Sigmoid colon (tissue), 7 donors: ENCODE measurements around the gene PNMA8B. TPM values are rescaled to one million over a fixed set of nuclear protein-coding genes. Genes with fewer than 3 reads are reported as not detected.

Experiments
- DNase-seq: peaks from one replicate; pipeline ENCODE4 v3.0.0-alpha.2; 2019
- H3K27ac ChIP-seq, 4 donors: fragments of 200-600 bp; sonication (generic); one replicate each; pipeline ENCODE4 v1.5.1; 2016 to 2019; ENCODE audit warnings: mild to moderate bottlenecking in 1 of 4
- H3K27me3 ChIP-seq, 3 donors: fragments of 200-600 bp; sonication (generic); one replicate each; pipeline ENCODE4 v1.5.1; 2019; ENCODE audit warnings: mild to moderate bottlenecking in 1 of 3
- H3K36me3 ChIP-seq, 4 donors: fragments of 200-600 bp; sonication (generic); one replicate each; pipeline ENCODE4 v1.5.1; 2016 to 2019
- H3K4me1 ChIP-seq, 4 donors: fragments of 200-600 bp; sonication (generic); one replicate each; pipeline ENCODE4 v1.5.1; 2017 to 2019
- H3K4me3 ChIP-seq, 4 donors: fragments of 200-600 bp; sonication (generic); one replicate each; pipeline ENCODE4 v1.5.1; 2017 to 2019; ENCODE audit warnings: mild to moderate bottlenecking in 2 of 4, moderate library complexity in 1 of 4
- H3K9me3 ChIP-seq, 4 donors: fragments of 200-600 bp in 3 of 4; sonication (generic) in 3 of 4; one replicate each; pipeline versions ENCODE4 v1.5.1 to v1.6.1; 2013 to 2019
- CTCF ChIP-seq, 4 experiments: fragments of 450-650 bp in 3 of 4; fragments of 200-600 bp in 1 of 4; IDR thresholded peaks; one replicate each; pipeline ENCODE4 v1.5.1; 2016 to 2019; ENCODE audit warnings: antibody characterized with exemption in 4 of 4, mild to moderate bottlenecking in 3 of 4, moderate library complexity in 2 of 4
- EP300 ChIP-seq, 4 donors: sonication (generic); formaldehyde crosslinking; IDR thresholded peaks; one replicate each; pipeline ENCODE4 v1.6.1; 2017; ENCODE audit warnings: antibody characterized with exemption in 4 of 4
- POLR2A ChIP-seq, 2 donors: fragments of 450-650 bp; IDR thresholded peaks; one replicate each; pipeline ENCODE4 v1.6.1; 2016; ENCODE audit warnings: antibody characterized with exemption in 2 of 2, mild to moderate bottlenecking in 2 of 2, moderate library complexity in 2 of 2
- POLR2AphosphoS5 ChIP-seq, 4 donors: sonication (generic); formaldehyde crosslinking; IDR thresholded peaks; one replicate each; pipeline ENCODE4 v1.6.1; 2017; ENCODE audit warnings: antibody characterized with exemption in 4 of 4
- WGBS, 2 donors: extraction: QIAGEN DNeasy Blood & Tissue Kit; methylation state at CpG; one replicate each; pipeline ENCODE4 v1.1.7; 2013; 5-methylcytosine and 5-hydroxymethylcytosine counted together
- intact Hi-C: fragments of 100-400 bp; cut with DNase I; formaldehyde crosslinking; loops from one replicate; pipeline ENCODE4 v1.15.1; 2023
- polyA plus RNA-seq, 3 donors: library from polyadenylated mRNA; stranded (reverse); fragments of 200-250 nt; gene quantifications; one replicate each; pipeline ENCODE4 v1.2.3, GENCODE V29; 2013
- total RNA-seq, 4 donors: library from RNA; depleted of rRNA; stranded (reverse); fragments of >200 nt; gene quantifications; one replicate each; pipeline ENCODE4 v1.1.0, GENCODE V29; 2016
- donor health status: healthy with polysubstance abuse.
- donor health status: Bipolar disorder and iron deficiency.
- donor health status: healthy.

The PNMA8B gene
- total and polyA plus RNA-seq, 7 donors = 0.60 to 1.9 (median 1.4) TPM; not detected in 1

- no peak overlapping the region for H3K4me3 ChIP-seq
- WGBS, 2 donors = 42% methylated on average over 3 of the region's 3 CpGs
- no peak overlapping the region for H3K27ac ChIP-seq
- H3K27me3 ChIP-seq = no peaks in the 10 kb centered on the region
- no peaks in the 10 kb centered on the region for H3K9me3 ChIP-seq
- no peaks in the 10 kb centered on the region for H3K36me3 ChIP-seq
- TF ChIP-seq POLR2A (IDR thresholded peaks at IDR 0.05) (no peak), CTCF (IDR thresholded peaks at IDR 0.05) (no peak), POLR2AphosphoS5 (IDR thresholded peaks at IDR 0.05) (no peak), EP300 (IDR thresholded peaks at IDR 0.05) (no peak)
- intact Hi-C loops = no loop called here
- DNase-seq = no peak
- peaks cover 0 to 14% (median 11%) of the 10 kb centered on the region in 4 donors for H3K4me1 ChIP-seq
Measured at GRCh38 chr19:46447006-46447405, 48.7 kb downstream of the PNMA8B start.

GRCh38 chr19:46446021-46446420 lies 49.6 kb downstream of the PNMA8B start:
- WGBS, 2 donors = 87 to 90% methylated on average over 15 of the region's 15 CpGs
- H3K27me3 ChIP-seq = no peaks in the 10 kb centered on the region
- peaks cover 0 to 15% (median 11%) of the 10 kb centered on the region in 4 donors for H3K4me1 ChIP-seq
- H3K4me3 ChIP-seq = no peak overlapping the region
- TF ChIP-seq EP300 (IDR thresholded peaks at IDR 0.05) = no peak
- TF ChIP-seq POLR2AphosphoS5 (IDR thresholded peaks at IDR 0.05) = no peak
- no peak for TF ChIP-seq POLR2A (IDR thresholded peaks at IDR 0.05)
- no peak for TF ChIP-seq CTCF (IDR thresholded peaks at IDR 0.05)
- H3K9me3 ChIP-seq = no peaks in the 10 kb centered on the region
- DNase-seq = no peak
- H3K27ac ChIP-seq = no peak overlapping the region
- H3K36me3 ChIP-seq = no peaks in the 10 kb centered on the region
- intact Hi-C loops = no loop called here

- intact Hi-C loops = no loop called here
- WGBS, 2 donors = 63 to 67% methylated on average over 8 of the region's 8 CpGs
- peak overlapping the region in 1 of 4 donors; percentile 54 for H3K27ac ChIP-seq
- no peaks in the 10 kb centered on the region for H3K36me3 ChIP-seq
- no peaks in the 10 kb centered on the region for H3K9me3 ChIP-seq
- H3K27me3 ChIP-seq = no peaks in the 10 kb centered on the region
- no peak for TF ChIP-seq POLR2AphosphoS5 (IDR thresholded peaks at IDR 0.05)
- TF ChIP-seq CTCF (IDR thresholded peaks at IDR 0.05) = no peak
- TF ChIP-seq POLR2A (IDR thresholded peaks at IDR 0.05) = no peak
- no peak for TF ChIP-seq EP300 (IDR thresholded peaks at IDR 0.05)
- no peak for DNase-seq
- H3K4me3 ChIP-seq = no peak overlapping the region
- H3K4me1 ChIP-seq = peaks cover 0 to 15% (median 11%) of the 10 kb centered on the region in 4 donors
Measured at GRCh38 chr19:46442808-46443450, 52.7 kb downstream of the PNMA8B start.

- no peaks in the 10 kb centered on the region for H3K9me3 ChIP-seq
- DNase-seq = no peak
- no peak overlapping the region for H3K27ac ChIP-seq
- intact Hi-C loops = no loop called here
- peaks cover 0 to 15% (median 11%) of the 10 kb centered on the region in 4 donors for H3K4me1 ChIP-seq
- TF ChIP-seq CTCF (IDR thresholded peaks at IDR 0.05) (no peak), EP300 (IDR thresholded peaks at IDR 0.05) (no peak), POLR2AphosphoS5 (IDR thresholded peaks at IDR 0.05) (no peak), POLR2A (IDR thresholded peaks at IDR 0.05) (no peak)
- WGBS, 2 donors = 42 to 83% methylated on average over 1 of the region's 1 CpG
- H3K27me3 ChIP-seq = no peaks in the 10 kb centered on the region
- H3K4me3 ChIP-seq = no peak overlapping the region
- H3K36me3 ChIP-seq = no peaks in the 10 kb centered on the region
Measured at GRCh38 chr19:46441866-46442265, 53.8 kb downstream of the PNMA8B start.

Other genes with a start within 250 kb of the PNMA8B start
- gene HIF3A, start 198.8 kb downstream of the PNMA8B start, total RNA-seq = 100 to 1,000 TPM in 2 of 4 donors, 10 to 100 TPM in 2; 63.0 to 310 (median 121) TPM
- 10 to 100 TPM in 1 of 3 donors, 1 to 10 TPM in 2; 1.8 to 26.6 (median 7.2) TPM for gene HIF3A, start 198.8 kb downstream of the PNMA8B start, polyA plus RNA-seq
- 10 to 100 TPM; 37.1 to 61.5 (median 46.5) TPM for gene PPP5C, start 148.8 kb downstream of the PNMA8B start, total RNA-seq
- gene PPP5C, start 148.8 kb downstream of the PNMA8B start, polyA plus RNA-seq = 10 to 100 TPM; 27.6 to 62.3 (median 37.7) TPM
- 1 to 10 TPM; 3.5 to 6.1 (median 5.2) TPM for gene CCDC8, start 82.3 kb downstream of the PNMA8B start, total RNA-seq
- gene CCDC8, start 82.3 kb downstream of the PNMA8B start, polyA plus RNA-seq = 1 to 10 TPM in 2 of 3 donors, under 1 TPM in 1; 0.69 to 2.4 (median 1.9) TPM
- gene PNMA8C, start 66.9 kb downstream of the PNMA8B start, total RNA-seq = under 1 TPM in 3 of 4 donors, not detected in 1; 0.27 to 0.36 (median 0.28) TPM
- gene PNMA8C, start 66.9 kb downstream of the PNMA8B start, polyA plus RNA-seq = under 1 TPM in 2 of 3 donors, not detected in 1; 0.23 to 0.25 TPM
- gene PNMA8A, start 24.3 kb downstream of the PNMA8B start, total RNA-seq = 1 to 10 TPM; 1.5 to 8.4 (median 5.5) TPM
- 1 to 10 TPM in 1 of 3 donors, not detected in 2; 2.3 TPM for gene PNMA8A, start 24.3 kb downstream of the PNMA8B start, polyA plus RNA-seq
- 100 to 1,000 TPM; 127 to 183 (median 159) TPM for gene CALM3, start 105.5 kb upstream of the PNMA8B start, total RNA-seq
- 100 to 1,000 TPM; 210 to 375 (median 281) TPM for gene CALM3, start 105.5 kb upstream of the PNMA8B start, polyA plus RNA-seq
- gene PTGIR, start 129.2 kb upstream of the PNMA8B start, total RNA-seq = 1 to 10 TPM; 2.0 to 5.8 (median 3.5) TPM
- 1 to 10 TPM in 1 of 3 donors, under 1 TPM in 1, not detected in 1; 0.60 to 4.4 TPM for gene PTGIR, start 129.2 kb upstream of the PNMA8B start, polyA plus RNA-seq
- not detected for gene GNG8, start 140.3 kb upstream of the PNMA8B start, total RNA-seq
- not detected for gene GNG8, start 140.3 kb upstream of the PNMA8B start, polyA plus RNA-seq
- gene DACT3, start 165.3 kb upstream of the PNMA8B start, total RNA-seq = 10 to 100 TPM; 23.7 to 87.2 (median 48.6) TPM
- 1 to 10 TPM in 2 of 3 donors, under 1 TPM in 1; 0.46 to 2.9 (median 1.8) TPM for gene DACT3, start 165.3 kb upstream of the PNMA8B start, polyA plus RNA-seq
- gene PRKD2, start 221.2 kb upstream of the PNMA8B start, total RNA-seq = 10 to 100 TPM; 14.7 to 33.8 (median 16.7) TPM
- gene PRKD2, start 221.2 kb upstream of the PNMA8B start, polyA plus RNA-seq = 10 to 100 TPM; 18.6 to 51.7 (median 32.6) TPM